Activated T-cell treated with anti-CD3 and anti-CD28 coated beads, Interleukin-2, amount 50 U/mL, for 48 hours (primary cell): Measurements from ENCODE around the gene TRIM28.
A peak's percentile ranks its signal among the peaks of the same experiment; 100 is the strongest.

Experiments used
- DNase-seq, 2 experiments: peaks; one replicate each; pipeline ENCODE4 v3.0.0-alpha.2; 2020

Gene TRIM28

DNA sequence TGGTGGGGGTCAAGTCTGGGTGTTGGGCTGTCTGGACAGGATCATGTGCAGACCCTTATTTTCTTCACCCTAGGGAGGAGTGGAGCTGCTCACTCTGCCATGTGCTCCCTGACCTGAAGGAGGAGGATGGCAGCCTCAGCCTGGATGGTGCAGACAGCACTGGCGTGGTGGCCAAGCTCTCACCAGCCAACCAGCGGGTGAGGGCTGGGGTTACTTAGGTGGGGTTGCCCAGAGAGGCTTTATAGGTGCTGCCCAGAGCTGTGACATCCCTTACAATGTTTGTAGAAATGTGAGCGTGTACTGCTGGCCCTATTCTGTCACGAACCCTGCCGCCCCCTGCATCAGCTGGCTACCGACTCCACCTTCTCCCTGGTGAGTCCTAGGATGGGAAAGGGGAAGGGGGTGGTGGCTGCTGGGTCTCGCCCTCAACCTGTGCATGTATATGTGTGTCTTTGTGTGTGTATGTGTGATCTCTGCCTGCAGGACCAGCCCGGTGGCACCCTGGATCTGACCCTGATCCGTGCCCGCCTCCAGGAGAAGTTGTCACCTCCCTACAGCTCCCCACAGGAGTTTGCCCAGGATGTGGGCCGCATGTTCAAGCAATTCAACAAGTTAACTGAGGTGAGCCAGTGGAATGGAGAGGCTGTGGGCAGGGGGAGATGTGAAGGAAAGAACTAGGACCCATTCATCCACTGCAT lies 5.9 kb downstream of the TRIM28 start:
- no peak for DNase-seq

DNA sequence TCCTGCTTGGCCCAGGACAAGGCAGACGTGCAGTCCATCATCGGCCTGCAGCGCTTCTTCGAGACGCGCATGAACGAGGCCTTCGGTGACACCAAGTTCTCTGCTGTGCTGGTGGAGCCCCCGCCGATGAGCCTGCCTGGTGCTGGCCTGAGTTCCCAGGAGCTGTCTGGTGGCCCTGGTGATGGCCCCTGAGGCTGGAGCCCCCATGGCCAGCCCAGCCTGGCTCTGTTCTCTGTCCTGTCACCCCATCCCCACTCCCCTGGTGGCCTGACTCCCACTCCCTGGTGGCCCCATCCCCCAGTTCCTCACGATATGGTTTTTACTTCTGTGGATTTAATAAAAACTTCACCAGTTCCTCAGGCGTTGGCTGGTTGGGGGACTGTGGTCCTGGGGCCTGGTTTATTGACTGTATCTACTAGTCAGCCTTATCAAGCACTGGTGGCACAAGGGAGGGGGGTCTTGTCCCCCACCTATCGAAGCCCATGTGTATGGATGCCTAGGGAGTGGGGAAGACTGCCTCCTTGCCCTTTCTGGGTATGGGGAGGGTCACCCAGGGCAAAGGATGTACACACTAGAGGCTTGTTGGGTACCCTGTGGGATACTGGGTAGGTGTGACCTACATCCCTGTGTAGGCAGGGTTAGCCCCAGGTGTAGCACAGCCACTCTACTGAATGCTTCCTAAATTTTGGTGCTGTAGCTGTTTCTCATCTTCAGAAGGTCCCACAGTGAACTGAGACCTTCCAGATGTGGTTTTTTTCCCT lies 6.7 kb downstream of the TRIM28 start:
- DNase-seq = peak; percentile 25 to 29

DNA sequence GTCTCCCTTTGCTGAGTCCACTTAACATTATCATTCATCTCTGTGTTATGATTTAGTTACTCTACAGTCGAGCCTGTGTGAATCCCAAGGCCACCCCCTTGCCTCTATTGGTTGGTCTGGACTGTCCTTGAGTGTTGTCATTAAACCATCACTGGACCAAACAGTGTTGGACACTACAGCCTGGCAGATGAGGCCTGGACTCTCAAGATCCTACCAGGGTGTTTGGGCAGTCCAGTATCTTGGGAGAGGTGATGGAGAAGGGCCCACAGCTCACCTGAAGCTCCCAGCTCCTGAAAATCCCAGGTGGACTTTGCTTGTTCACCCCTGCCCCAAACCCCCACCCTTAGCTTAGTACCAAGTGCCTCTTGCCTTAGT lies 7.2 kb downstream of the TRIM28 start:
- DNase-seq = no peak

- peak; percentile 32 to 35 for DNase-seq
Observed at GRCh38 chr19:58551577-58552471, 8.0 kb downstream of the TRIM28 start.

GRCh38 chr19:58552655-58553054 lies 8.8 kb downstream of the TRIM28 start:
- no peak for DNase-seq

GRCh38 chr19:58553799-58554493 lies 10.1 kb downstream of the TRIM28 start:
- DNase-seq = peak in 1 of 2 experiments; percentile 45

- peak; percentile 99 for DNase-seq
Observed at GRCh38 chr19:58554494-58555368, 10.9 kb downstream of the TRIM28 start, which contains the start of gene CHMP2A. TSS of gene CHMP2A (minus strand) at chr19:58555105. CDS start at chr19:58554212, 893 bp downstream.

- no peak for DNase-seq
Observed at GRCh38 chr19:58555369-58555885, 11.6 kb downstream of the TRIM28 start.

- peak in 1 of 2 experiments; percentile 21 for DNase-seq
Observed at GRCh38 chr19:58555920-58556621, 12.2 kb downstream of the TRIM28 start.

- peak in 1 of 2 experiments; percentile 20 for DNase-seq
Observed at GRCh38 chr19:58556622-58557220, 12.9 kb downstream of the TRIM28 start.

DNA sequence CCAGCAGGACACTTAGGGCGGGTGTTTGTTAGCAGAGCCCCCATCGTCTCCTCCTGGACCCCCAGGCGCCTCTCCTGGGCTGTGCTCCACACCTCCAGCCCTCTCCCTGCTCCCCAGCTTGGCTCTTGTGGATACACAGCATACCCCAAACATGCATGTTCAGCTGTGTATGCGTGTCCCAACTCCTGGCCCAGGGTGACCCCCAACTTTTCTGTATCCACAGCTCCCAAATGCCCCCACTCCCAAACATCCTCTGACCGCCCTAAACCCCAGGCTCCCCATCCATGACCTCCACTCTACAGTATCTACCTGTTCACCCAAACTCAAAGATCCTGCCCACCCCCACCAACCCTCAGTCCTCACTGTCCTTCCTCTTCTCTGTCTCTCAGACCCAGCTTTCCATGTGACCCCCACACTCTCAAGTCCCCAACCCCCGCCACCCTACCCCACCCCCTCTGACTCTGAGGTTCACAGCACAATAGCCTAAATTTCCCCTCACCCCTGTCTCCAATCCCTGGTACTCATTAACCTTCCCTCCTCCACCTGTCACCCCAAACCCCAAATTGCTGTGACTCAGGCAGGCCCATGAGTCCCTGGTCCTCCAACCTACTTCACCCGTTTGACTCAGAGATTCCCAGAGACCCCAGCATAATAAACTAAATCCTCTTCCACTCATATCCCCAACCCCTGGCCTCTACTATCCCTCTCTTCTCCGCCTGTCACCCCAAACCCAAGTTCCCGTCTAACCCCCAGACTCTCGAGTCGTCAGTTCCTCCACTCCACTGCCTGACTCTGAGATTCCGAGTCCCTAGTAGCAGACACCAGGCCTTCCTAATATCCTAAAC lies 13.6 kb downstream of the TRIM28 start:
- DNase-seq = no peak

GRCh38 chr19:58558066-58558622 lies 14.3 kb downstream of the TRIM28 start, which contains the start of gene UBE2M:
TSS of gene UBE2M (minus strand) at chr19:58558611. CDS start at chr19:58558381, 230 bp downstream.
- DNase-seq = peak in 1 of 2 experiments; percentile 66

GRCh38 chr19:58558623-58559274 lies 14.9 kb downstream of the TRIM28 start:
- peak; percentile 99 to 100 for DNase-seq

- peak; percentile 88 to 89 for DNase-seq
Observed at GRCh38 chr19:58559275-58560006, 15.6 kb downstream of the TRIM28 start.

DNA sequence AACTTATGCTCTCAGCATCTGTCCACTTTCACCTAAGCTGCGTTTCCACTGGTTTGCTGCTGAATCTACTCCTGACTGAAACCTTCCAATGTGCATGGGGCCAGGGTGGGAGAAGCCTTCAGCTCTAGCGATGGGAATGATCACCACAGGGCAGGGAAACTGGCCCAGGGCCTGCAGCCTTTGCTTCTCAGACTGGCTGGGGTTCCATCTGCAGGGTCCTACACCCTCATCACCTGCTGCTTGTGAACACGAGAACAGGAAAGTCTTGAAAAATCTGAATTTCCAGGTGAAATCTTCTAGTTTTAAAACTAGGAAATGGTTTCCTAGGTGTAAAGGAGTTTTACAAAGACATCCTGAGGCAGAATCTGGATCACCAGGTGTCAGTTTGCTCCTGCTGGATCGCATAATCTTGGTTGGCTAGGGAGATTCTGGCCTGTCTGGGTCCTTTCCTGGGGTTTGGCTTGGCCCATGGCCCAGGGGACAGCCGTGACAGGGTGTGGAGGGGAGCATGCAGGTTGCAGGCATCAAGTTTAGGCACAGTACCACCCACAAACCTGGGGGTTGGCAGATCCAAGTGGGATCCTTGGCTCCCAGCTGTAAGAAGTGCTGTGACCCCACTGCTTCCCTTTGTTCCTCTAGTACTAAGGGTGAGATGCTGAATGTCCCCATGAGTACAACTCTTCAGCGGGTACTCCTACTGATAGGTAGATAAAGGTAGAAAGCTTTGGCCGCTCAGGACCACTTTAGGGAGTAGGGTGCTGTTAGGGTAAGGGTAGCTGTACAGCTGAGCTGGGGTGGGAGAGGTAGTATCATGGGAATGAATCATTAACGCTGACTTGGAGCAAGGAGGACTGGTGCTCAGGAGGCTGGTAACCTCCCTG lies 16.4 kb downstream of the TRIM28 start:
- DNase-seq = no peak

GRCh38 chr19:58560921-58561320 lies 17.1 kb downstream of the TRIM28 start:
- no peak for DNase-seq
